Activated CD4-positive, alpha-beta T cell treated with anti-CD3 and anti-CD28 coated beads, Interleukin-2, amount 10 ng/mL, durations not matched to agents 7 days and 5 days (primary cell): ENCODE data around the gene CCND3. TPM values are rescaled to one million over a fixed set of nuclear protein-coding genes. Genes with fewer than 3 reads are reported as not detected.
A peak's percentile ranks its signal among the peaks of the same experiment; 100 is the strongest.

Experiments used
- CTCF ChIA-PET: fragments of 350-600 bp; sonication (Branson Sonifier 250); formaldehyde crosslinking; loops from one replicate; lab custom pipeline; 2021; ENCODE audit warnings: antibody characterized with exemption; lab: Charles Lee
- POLR2A ChIA-PET: fragments of 350-600 bp; sonication (Branson Sonifier 250); formaldehyde crosslinking; loops from one replicate; lab custom pipeline; 2021; ENCODE audit warnings: antibody characterized with exemption; lab: Charles Lee
- DNase-seq: peaks from one replicate; pipeline ENCODE4 v3.0.0-alpha.2; 2020
- H3K27ac Mint-ChIP-seq: one replicate; pipeline ENCODE4 v1.8.0; 2021; ENCODE audit warnings: mild to moderate bottlenecking, moderate library complexity, mixed read lengths
- H3K27me3 Mint-ChIP-seq: one replicate; pipeline ENCODE4 v1.8.0; 2021; ENCODE audit warnings: mixed read lengths
- H3K36me3 Mint-ChIP-seq: one replicate; pipeline ENCODE4 v1.8.0; 2021; ENCODE audit warnings: low read depth, mixed read lengths
- H3K4me1 Mint-ChIP-seq: one replicate; pipeline ENCODE4 v1.8.0; 2021; ENCODE audit warnings: mixed read lengths
- H3K4me3 Mint-ChIP-seq: one replicate; pipeline ENCODE4 v1.8.0; 2021; ENCODE audit warnings: mild to moderate bottlenecking, moderate library complexity, mixed read lengths
- H3K9me3 Mint-ChIP-seq: one replicate; pipeline ENCODE4 v1.8.0; 2021; ENCODE audit warnings: mixed read lengths
- total RNA-seq, 2 experiments: library from RNA; stranded (reverse); gene quantifications; one replicate each; pipeline ENCODE4 v1.2.3, GENCODE V29; 2021

Gene CCND3
- 100 to 1,000 TPM; 461 to 520 TPM for total RNA-seq

DNA sequence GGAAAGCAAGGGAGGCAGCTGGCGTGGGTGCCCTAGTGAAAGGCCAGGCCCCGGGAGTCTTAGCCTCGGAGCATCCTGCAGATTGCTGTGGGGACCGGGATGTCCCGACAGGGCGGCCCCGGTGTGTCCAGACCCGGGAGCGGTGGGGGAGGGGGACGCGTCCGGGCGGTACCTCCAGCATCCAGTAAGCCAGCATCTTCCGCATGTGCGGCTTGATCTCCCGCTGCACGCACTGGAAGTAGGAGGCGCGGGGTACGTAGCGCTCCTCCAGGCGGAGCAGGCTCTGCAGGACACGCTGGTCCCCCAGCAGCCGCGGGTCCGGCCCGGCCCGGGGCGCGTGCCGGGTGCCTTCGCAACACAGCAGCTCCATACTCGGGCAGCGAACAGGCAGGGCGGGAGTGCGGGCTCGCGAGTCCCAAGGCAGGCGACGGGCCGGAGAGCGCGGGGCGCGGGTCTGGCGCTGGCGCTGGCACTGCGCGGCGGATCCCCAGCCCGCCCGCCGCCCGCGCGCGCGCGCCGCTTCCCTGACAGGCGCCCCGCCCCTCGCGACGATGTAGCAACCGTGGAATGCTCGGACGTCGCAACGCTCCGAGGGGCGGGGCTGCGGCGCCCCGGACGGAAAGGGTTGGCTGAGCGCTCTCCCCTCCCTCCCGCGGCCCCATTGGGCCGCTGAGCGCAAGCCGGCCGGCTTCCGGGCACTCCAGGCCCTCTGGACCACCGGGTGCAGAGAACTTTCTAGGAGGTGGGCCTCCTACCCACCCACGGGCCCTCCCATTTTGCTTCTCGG is at the start of gene CCND3:
CCND3 (minus strand) TSS at position 529 of the 787 bp plus-strand sequence; CDS start at position 370, 159 bp downstream.
- H3K4me1 Mint-ChIP-seq: peaks cover 51% of the 10 kb centered on the region
- peak within 1 kb of the TSS; percentile 100 for H3K4me3 Mint-ChIP-seq
- ChIA-PET POLR2A (interaction anchor here (1.0 to 1.1 kb wide), 2 partner anchors 69 to 98 kb away, joined by 3 to 4 read pairs; no protein-coding TSS in a partner anchor), CTCF (interaction anchor here (0.9 to 25.3 kb wide), 6 partner anchors 8 to 154 kb away, joined by 3 to 412 read pairs (median 6); partner anchors contain the start of genes BYSL, MED20, TAF8 and TOMM6)
- H3K9me3 Mint-ChIP-seq: no peaks in the 10 kb centered on the region
- peak within 1 kb of the TSS; percentile 97 for H3K27ac Mint-ChIP-seq
- H3K27me3 Mint-ChIP-seq: no peaks in the 10 kb centered on the region
- DNase-seq: peak; percentile 92
- H3K36me3 Mint-ChIP-seq: peaks cover 45% of the 10 kb centered on the region

DNA sequence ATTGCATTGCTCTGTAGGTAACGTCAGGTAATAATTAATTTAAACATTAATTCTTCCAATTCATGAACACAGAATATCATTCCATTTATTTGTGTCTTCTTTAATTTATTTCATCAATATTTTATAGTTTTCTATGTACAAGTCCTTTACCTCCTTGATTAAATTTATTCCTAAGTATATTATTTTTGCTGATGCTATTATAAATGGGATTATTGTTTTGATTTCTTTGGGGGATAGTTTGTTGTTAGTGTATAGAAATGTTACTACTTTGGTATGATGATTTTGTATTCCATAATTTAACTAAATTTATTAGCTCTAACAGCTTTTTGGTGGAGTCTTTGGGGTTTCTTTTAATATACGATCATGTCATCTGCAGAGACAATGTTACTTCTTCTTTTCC is 44.7 kb upstream of the CCND3 start:
- peaks cover 6% of the 10 kb centered on the region for H3K9me3 Mint-ChIP-seq
- H3K4me1 Mint-ChIP-seq: peaks cover 37% of the 10 kb centered on the region
- no peak overlapping the region for H3K4me3 Mint-ChIP-seq
- ChIA-PET POLR2A (no interaction called here), CTCF (interaction anchor here (0.7 to 1.6 kb wide), 3 partner anchors 10 to 65 kb away, joined by 3 to 5 read pairs (median 3); partner anchors contain the start of genes BYSL and MED20)
- no peak for DNase-seq
- H3K36me3 Mint-ChIP-seq: peaks cover 25% of the 10 kb centered on the region
- H3K27ac Mint-ChIP-seq: no peak overlapping the region
- H3K27me3 Mint-ChIP-seq: no peaks in the 10 kb centered on the region

DNA sequence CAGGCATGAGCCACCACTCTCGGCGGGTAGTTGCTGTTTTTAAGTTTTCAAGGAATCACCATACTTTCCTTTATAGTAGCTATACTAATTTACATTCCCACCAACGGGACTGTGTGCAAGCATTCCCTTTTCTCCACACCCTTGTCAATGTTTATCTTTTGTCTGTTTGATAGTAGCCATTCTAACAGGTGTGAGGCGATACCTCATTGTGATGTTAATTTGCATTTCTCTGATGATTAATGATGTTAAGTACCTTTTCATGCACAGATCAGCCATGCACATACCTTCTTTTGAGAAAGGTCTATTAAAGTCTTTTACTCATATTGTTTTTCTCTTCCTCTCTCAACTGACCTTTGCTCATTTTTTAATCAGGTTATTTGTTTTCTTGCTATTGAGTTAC is 43.0 kb upstream of the CCND3 start:
- CTCF ChIA-PET: interaction anchor here (1.4 to 1.6 kb wide), 2 partner anchors 8 to 17 kb away, joined by 3 to 4 read pairs; no protein-coding TSS in a partner anchor
- POLR2A ChIA-PET: no interaction called here
- peaks cover 10% of the 10 kb centered on the region for H3K9me3 Mint-ChIP-seq
- H3K4me3 Mint-ChIP-seq: no peak overlapping the region
- peaks cover 19% of the 10 kb centered on the region for H3K36me3 Mint-ChIP-seq
- H3K27me3 Mint-ChIP-seq: no peaks in the 10 kb centered on the region
- no peak overlapping the region for H3K27ac Mint-ChIP-seq
- no peak for DNase-seq
- peaks cover 41% of the 10 kb centered on the region for H3K4me1 Mint-ChIP-seq

DNA sequence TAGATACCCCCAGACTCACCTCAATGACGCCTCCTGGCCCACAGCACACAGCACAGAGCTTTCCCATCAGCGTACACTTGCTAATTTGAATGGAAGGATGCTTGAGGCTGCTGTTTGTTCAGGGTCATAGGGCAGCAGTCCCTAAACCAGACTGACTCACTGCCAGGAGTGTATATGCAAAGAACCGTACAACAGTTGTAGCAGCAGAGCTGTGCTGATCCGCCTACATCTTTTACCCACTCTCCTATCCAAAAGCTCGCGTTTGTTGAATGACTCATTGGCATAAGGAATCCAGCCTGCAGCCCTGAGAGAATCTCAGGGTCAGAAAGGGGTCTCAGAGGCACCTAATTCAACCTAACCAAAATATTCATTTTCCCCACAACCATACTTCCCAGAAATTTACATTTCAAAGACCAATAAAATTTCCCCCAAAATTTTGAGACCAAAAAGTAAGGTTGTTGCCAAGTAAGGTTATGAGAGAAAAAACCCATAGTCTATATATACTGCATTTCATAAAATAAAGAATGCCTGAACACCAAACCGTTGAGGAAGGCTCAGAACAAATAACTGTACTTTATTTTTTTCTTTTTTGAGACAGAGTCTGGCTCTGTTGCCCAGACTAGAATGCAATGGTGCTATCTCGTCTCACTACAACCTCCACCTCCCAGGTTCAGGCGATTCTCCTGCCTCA is 35.3 kb upstream of the CCND3 start:
- no peak overlapping the region for H3K4me3 Mint-ChIP-seq
- H3K36me3 Mint-ChIP-seq: peaks cover 27% of the 10 kb centered on the region
- CTCF ChIA-PET: interaction anchor here (0.6 to 5.3 kb wide), 12 partner anchors 8 to 946 kb away, joined by 3 to 32 read pairs (median 4); partner anchors contain the start of genes BYSL and MED20
- POLR2A ChIA-PET: interaction anchor here (0.7 to 1.3 kb wide), 3 partner anchors 11 to 54 kb away, joined by 3 read pairs; no protein-coding TSS in a partner anchor
- H3K4me1 Mint-ChIP-seq: peaks cover 65% of the 10 kb centered on the region
- peaks cover 4% of the 10 kb centered on the region for H3K9me3 Mint-ChIP-seq
- H3K27ac Mint-ChIP-seq: peak overlapping the region; percentile 78
- H3K27me3 Mint-ChIP-seq: no peaks in the 10 kb centered on the region
- DNase-seq: no peak

DNA sequence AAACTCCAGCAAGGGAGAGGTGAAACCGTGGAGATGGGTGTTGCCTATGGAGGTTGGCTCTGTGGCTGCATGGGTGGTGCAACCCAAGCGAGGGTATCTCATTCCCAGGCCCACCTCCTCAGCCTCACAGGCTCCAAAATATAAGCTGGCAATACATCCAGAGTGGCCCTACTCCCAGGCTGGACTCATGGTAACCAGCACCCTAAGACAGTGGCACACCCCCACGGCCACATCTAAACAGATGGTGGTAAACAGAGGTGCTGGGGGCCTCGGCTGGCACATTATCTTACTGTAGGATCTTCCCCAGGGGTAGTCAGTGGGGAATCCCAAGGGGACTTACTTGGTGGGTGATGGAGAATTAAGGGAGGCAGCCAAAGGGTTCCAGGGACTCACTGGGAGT is 33.7 kb upstream of the CCND3 start:
- Mint-ChIP-seq H3K27ac (peak overlapping the region; percentile 82), H3K4me1 (peaks cover 70% of the 10 kb centered on the region), H3K4me3 (no peak overlapping the region), H3K9me3 (no peaks in the 10 kb centered on the region), H3K27me3 (no peaks in the 10 kb centered on the region), H3K36me3 (peaks cover 34% of the 10 kb centered on the region)
- POLR2A ChIA-PET: no interaction called here
- CTCF ChIA-PET: interaction anchor here (0.6 to 5.3 kb wide), 4 partner anchors 10 to 54 kb away, joined by 3 to 32 read pairs (median 4); partner anchors contain the start of genes BYSL and MED20
- DNase-seq: no peak

DNA sequence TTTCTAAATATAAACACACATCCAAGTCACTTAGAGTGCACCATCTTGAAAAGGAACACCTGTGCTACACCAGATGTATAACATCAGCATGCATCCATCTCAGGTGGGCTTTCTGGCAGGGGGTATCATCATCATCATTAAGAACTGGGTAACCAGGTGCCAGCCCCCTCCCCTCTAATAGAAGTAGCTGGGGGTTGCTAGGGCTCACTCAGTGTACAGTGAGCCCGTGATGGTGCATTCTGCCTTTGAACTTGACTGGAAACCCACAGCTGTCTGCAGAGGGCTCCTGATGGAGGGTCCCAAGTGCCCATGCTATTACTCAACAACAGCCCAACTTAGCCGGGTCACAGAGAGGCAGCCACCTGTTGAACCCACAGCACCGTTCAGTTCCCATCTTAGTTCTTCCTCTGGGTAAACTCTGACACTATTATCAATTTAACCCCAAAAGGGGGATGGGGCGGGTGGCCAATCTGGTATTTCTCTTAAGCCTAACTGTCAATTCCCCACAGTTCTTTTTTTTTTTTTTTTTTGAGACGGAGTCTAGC is 32.7 kb upstream of the CCND3 start:
- Mint-ChIP-seq H3K9me3 (no peaks in the 10 kb centered on the region), H3K4me1 (peaks cover 66% of the 10 kb centered on the region), H3K27ac (no peak overlapping the region), H3K4me3 (no peak overlapping the region), H3K27me3 (no peaks in the 10 kb centered on the region), H3K36me3 (peaks cover 38% of the 10 kb centered on the region)
- CTCF ChIA-PET: interaction anchor here (5.3 kb wide), 1 partner anchor 9 kb away, joined by 32 read pairs; no protein-coding TSS in a partner anchor
- POLR2A ChIA-PET: no interaction called here
- DNase-seq: no peak

DNA sequence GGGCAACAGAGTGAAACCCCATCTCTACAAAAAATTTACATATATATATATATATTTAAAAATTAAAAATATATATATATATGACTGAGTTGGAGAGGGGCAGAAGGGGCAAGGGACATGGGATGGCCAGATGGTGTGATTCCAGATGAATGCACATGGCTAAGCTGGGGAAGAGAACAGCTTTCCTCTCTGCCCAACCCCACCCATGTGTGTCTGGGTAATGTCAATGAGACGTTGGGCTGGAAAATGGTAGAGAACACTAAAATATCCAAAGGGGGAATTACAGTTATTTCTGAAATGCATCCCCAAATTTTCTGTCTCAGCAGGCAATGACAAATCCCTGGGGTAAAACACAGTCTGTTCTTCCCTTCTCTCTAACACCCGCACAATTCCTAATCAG is 31.2 kb upstream of the CCND3 start:
- Mint-ChIP-seq H3K9me3 (no peaks in the 10 kb centered on the region), H3K4me1 (peaks cover 60% of the 10 kb centered on the region)
- DNase-seq: no peak

DNA sequence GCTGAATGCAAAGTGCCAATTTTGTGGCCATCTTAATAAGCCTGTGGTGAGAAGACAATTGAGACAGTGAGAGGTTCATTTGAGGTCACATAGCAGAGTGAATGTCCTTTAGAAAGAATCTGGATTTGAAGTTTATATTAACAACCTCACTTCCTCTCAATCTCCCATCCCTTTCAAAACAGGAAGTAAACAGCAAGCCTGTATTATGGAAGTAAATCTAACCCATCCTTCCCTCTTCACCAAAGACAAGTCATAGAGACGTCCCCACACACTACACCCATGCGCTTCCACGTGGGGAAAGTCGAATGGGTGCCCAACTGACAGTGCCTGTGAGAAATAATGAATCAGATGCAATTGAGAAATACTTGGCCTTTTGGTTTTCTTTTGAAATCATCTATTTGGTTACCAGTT is 28.8 kb upstream of the CCND3 start:
- POLR2A ChIA-PET: no interaction called here
- Mint-ChIP-seq H3K4me1 (peaks cover 55% of the 10 kb centered on the region), H3K4me3 (no peak overlapping the region)

More for the DNA sequence above, 31.2 kb upstream of the CCND3 start:
- no peaks in the 10 kb centered on the region for H3K27me3 Mint-ChIP-seq
- POLR2A ChIA-PET: no interaction called here
- CTCF ChIA-PET: interaction anchor here (1.9 to 2.7 kb wide), 2 partner anchors 11 to 62 kb away, joined by 4 to 8 read pairs; no protein-coding TSS in a partner anchor
- H3K27ac Mint-ChIP-seq: no peak overlapping the region
- peaks cover 38% of the 10 kb centered on the region for H3K36me3 Mint-ChIP-seq
- H3K4me3 Mint-ChIP-seq: no peak overlapping the region

DNA sequence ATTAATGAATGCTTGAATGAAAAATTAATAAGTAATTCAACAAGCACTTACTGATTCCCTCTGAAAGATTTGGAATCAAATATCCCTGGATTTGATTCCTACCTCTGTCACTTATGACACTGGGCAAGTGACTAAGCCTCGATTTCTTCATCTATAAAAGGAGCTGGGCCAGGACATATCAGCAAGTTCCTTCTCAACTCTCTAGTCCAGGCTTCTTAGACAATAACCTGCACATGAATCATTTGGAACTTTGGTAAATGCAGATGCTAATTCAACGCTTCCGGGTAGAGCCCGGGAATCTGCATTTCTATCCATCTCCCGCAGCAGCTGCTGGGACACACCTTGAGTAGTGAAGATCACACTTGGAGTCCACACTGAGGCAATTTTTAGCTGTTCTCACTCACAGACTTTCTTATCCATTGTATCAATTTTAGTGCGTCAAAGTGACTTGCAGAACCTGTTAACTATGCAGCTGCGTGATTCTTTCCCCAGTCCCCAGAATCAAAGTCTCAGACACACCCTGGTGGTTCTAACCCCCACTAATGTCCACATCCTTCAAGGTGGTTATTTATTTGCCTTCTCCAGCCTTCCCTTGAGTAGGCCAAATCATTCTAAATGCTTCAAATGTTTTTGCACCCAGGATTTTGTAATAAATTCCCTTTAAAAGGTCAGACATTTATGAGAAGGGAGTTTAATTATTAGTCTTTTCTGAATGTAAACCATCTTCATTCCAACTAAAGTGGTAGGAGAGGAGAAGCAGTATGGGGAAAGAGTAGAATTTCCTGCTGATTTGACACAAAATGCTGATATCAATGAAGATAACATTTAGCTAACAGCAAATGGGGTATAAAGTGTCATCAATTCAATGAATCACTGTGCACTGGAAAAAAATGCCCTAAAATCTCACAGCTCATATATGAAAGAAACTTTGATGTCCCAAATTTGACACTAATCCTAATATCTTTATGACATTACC is 26.0 kb upstream of the CCND3 start:
- no peaks in the 10 kb centered on the region for H3K27me3 Mint-ChIP-seq
- H3K27ac Mint-ChIP-seq: peak overlapping the region; percentile 61
- H3K4me1 Mint-ChIP-seq: peaks cover 63% of the 10 kb centered on the region
- ChIA-PET POLR2A (interaction anchor here (0.5 kb wide), 1 partner anchor 13 kb away, joined by 3 read pairs; no protein-coding TSS in a partner anchor), CTCF (interaction anchor here (0.6 to 5.6 kb wide), 7 partner anchors 9 to 130 kb away, joined by 3 to 32 read pairs (median 4); partner anchors contain the start of genes BYSL and MED20)
- H3K9me3 Mint-ChIP-seq: no peaks in the 10 kb centered on the region
- peaks cover 25% of the 10 kb centered on the region for H3K36me3 Mint-ChIP-seq
- no peak for DNase-seq
- no peak overlapping the region for H3K4me3 Mint-ChIP-seq

More for the DNA sequence above, 28.8 kb upstream of the CCND3 start:
- peaks cover 27% of the 10 kb centered on the region for H3K36me3 Mint-ChIP-seq
- peak overlapping the region; percentile 83 for H3K27ac Mint-ChIP-seq
- H3K9me3 Mint-ChIP-seq: no peaks in the 10 kb centered on the region
- no peak for DNase-seq
- H3K27me3 Mint-ChIP-seq: no peaks in the 10 kb centered on the region
- CTCF ChIA-PET: interaction anchor here (1.1 kb wide), 1 partner anchor 9 kb away, joined by 4 read pairs; no protein-coding TSS in a partner anchor

DNA sequence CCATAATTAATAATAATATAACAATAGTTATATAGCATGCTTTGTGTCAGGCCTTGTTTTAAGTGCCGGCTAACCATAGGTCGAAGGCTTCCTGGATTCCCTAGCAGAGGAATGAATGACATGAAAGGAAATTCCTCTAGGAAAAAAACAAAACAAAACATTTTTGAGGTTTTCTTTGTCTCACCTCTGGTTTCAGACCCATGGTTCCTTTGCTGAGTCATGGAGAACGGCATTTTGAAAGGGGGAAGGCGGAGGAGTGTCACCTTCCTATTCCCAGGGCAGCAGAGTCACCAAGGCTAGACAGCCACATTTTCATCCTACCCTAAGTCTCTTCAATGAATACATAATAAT is 25.3 kb upstream of the CCND3 start:
- Mint-ChIP-seq H3K4me1 (peaks cover 59% of the 10 kb centered on the region), H3K27me3 (no peaks in the 10 kb centered on the region), H3K4me3 (no peak overlapping the region), H3K27ac (no peak overlapping the region), H3K9me3 (no peaks in the 10 kb centered on the region), H3K36me3 (peaks cover 22% of the 10 kb centered on the region)
- POLR2A ChIA-PET: no interaction called here
- DNase-seq: no peak
- CTCF ChIA-PET: interaction anchor here (1.0 to 5.6 kb wide), 2 partner anchors 9 to 10 kb away, joined by 3 to 32 read pairs; no protein-coding TSS in a partner anchor

DNA sequence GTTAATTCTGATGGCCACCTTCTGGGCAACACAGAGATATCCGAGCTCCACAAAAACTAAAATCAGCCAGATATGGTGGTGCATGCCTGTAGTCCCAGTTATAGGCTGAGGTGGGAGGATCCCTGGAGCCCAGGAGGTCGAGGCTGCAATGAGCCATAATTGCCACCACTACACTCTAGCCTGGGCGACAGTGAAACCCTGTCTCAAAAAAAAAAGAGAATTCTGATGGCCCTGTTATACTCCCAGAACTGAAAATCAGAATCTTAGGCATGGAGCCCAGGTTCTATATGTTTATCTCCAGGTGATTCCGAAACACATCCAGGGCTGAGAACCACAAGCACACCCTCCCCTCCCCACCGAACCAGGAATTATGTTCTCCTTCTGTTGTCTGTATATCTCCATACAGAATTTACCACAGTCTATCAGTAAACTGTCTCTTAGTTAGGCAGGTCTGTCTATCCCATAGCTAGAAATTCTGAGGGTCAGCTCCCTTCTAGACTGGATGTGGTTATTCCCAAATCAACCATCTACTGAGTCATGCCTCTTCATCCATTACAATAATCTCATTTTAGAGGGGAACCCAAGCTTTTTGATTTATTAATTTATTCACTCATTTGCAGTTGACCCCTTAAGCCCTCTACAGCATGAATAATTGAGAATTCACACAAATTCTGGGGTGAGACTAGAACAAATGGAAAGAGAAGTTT is 24.8 kb upstream of the CCND3 start:
- peak overlapping the region; percentile 11 for H3K27ac Mint-ChIP-seq
- POLR2A ChIA-PET: interaction anchor here (0.6 kb wide), 1 partner anchor 22 kb away, joined by 3 read pairs; no protein-coding TSS in a partner anchor

More for the DNA sequence above, 24.8 kb upstream of the CCND3 start:
- CTCF ChIA-PET: interaction anchor here (0.9 to 5.6 kb wide), 5 partner anchors 9 to 78 kb away, joined by 3 to 32 read pairs (median 3); no protein-coding TSS in a partner anchor
- Mint-ChIP-seq H3K27me3 (no peaks in the 10 kb centered on the region), H3K36me3 (peaks cover 28% of the 10 kb centered on the region), H3K4me1 (peaks cover 65% of the 10 kb centered on the region), H3K4me3 (no peak overlapping the region), H3K9me3 (no peaks in the 10 kb centered on the region)
- no peak for DNase-seq
